HG03280 (cell line): Measurements from ENCODE around the gene AOC3.

ENCODE experiments used
- ATAC-seq: cut with Tn5 transposase; IDR thresholded peaks from one replicate; pipeline ENCODE4 v1.9.1; 2021; ENCODE audit warnings: mild to moderate bottlenecking, moderate library complexity; ENCODE audit not compliant: unreplicated experiment

The AOC3 gene

GRCh38 chr17:42850954-42851353, at the start of gene AOC3:
TSS of gene AOC3 (plus strand) at chr17:42851199. CDS start at chr17:42851344, 145 bp downstream.
- no peak for ATAC-seq

GRCh38 chr17:42803074-42803883, 47.7 kb upstream of the AOC3 start:
- ATAC-seq: no peak

- ATAC-seq: no peak
Observed at GRCh38 chr17:42804918-42805367, 46.1 kb upstream of the AOC3 start.

GRCh38 chr17:42806249-42806648, 44.8 kb upstream of the AOC3 start:
- no peak for ATAC-seq

GRCh38 chr17:42809250-42809649, 41.7 kb upstream of the AOC3 start:
- no peak for ATAC-seq

- ATAC-seq: no peak
Observed at GRCh38 chr17:42814633-42815399, 36.2 kb upstream of the AOC3 start.

- no peak for ATAC-seq
Observed at GRCh38 chr17:42817866-42818265, 33.1 kb upstream of the AOC3 start.

GRCh38 chr17:42818379-42818778, 32.6 kb upstream of the AOC3 start:
- no peak for ATAC-seq

- no peak for ATAC-seq
Observed at GRCh38 chr17:42819939-42820535, 31.0 kb upstream of the AOC3 start.

GRCh38 chr17:42821176-42821575, 29.8 kb upstream of the AOC3 start:
- ATAC-seq: no peak

GRCh38 chr17:42827472-42827871, 23.5 kb upstream of the AOC3 start:
- no peak for ATAC-seq

- ATAC-seq: no peak
Observed at GRCh38 chr17:42830971-42831370, 20.0 kb upstream of the AOC3 start.

- peak; percentile 17 for ATAC-seq
Observed at GRCh38 chr17:42832213-42832933, 18.6 kb upstream of the AOC3 start.

GRCh38 chr17:42832934-42833766, 17.8 kb upstream of the AOC3 start, which contains the start of gene PSME3:
TSS of gene PSME3 (plus strand) at chr17:42833397. CDS start at chr17:42833632, 235 bp downstream.
- peak; percentile 84 for ATAC-seq

- ATAC-seq: no peak
Observed at GRCh38 chr17:42833767-42834422, 17.1 kb upstream of the AOC3 start.

- ATAC-seq: no peak
Observed at GRCh38 chr17:42835732-42836131, 15.3 kb upstream of the AOC3 start.

GRCh38 chr17:42841975-42842685, 8.9 kb upstream of the AOC3 start:
- ATAC-seq: no peak

GRCh38 chr17:42843358-42843934, 7.6 kb upstream of the AOC3 start:
- no peak for ATAC-seq
